Amniotic stem cell (primary cell): ENCODE data around the gene ARL5A.

Source experiments
- DNase-seq: peaks from one replicate; lab custom pipeline; 2025; lab: John Stamatoyannopoulos, UW

Gene ARL5A

GRCh38 chr2:151840216-151841046 lies 12.2 kb upstream of the ARL5A start:
- no peak for DNase-seq

- DNase-seq = no peak
These were observed 9.7 kb upstream of the ARL5A start for GRCh38 chr2:151837926-151838325.

GRCh38 chr2:151833984-151834383 lies 5.8 kb upstream of the ARL5A start:
- no peak for DNase-seq

- no peak for DNase-seq
These were observed 2.7 kb upstream of the ARL5A start for GRCh38 chr2:151830961-151831360.

- no peak for DNase-seq
These were observed 686 bp upstream of the ARL5A start for GRCh38 chr2:151828890-151829324.

DNA sequence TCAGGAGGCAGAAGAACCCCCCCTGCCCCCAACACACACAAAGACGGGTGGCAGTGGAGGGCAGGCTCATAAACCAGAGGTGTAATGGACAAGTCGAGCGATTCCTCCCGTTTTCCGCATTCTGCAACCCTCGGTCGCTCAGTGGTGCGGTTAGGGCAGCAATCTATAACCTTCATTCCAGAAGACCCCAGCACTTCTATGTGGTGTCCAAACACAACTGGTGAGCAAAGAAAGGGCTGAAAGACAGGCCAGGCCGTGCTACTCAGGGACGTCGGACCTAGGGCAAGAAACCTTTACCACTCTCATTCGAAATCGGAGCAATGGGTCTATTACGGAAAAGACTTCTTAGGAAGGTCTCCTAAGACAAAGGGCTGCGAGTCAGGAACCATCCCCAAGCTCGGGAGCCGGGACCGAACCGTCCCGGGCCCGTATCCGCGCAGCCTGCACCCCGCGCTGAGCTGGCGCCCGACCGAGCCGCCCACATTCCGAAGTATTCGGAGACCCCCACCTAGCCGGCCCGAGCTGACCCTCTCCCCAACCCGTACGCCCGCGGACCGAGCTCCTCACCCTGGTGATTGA lies 568 bp downstream of the ARL5A start:
- DNase-seq = no peak

DNA sequence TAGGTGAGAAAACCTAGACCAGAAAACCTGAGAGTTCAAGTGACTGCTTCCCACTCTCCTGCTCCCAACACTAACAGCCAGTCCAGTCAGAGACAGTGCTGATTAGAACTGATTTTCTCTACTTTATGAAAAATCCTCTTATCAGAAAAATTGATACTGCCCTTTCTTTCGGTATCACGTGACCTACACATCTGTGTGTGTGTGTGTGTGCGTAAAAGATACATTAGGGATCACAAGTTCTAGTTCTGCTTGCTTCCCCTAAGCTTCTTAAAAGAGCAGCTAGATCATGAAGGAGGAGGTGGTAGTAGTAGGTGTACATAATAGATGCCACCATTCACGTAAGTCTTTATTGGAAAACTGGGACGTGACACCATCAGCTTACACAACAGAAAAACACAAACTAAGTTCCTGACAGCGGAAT lies 1.5 kb downstream of the ARL5A start:
- DNase-seq = no peak

DNA sequence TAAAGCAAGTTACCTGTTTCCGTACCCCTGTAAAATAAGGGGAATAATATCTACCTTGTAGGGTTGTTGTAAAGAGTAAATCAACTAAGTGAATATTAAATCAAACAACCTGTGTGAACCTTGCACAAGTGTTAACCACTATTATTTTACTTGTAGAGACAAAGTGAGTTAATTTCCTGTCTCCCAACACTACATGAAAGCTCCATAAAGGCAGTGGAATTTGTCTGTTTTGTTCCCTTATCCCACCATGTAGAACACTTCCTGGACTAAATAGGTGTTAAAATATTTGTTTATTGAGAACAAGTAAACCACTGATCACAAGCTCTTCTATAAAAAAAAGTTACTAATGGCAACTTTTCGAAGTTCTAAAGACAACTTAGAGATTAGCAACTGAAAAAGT lies 3.3 kb downstream of the ARL5A start:
- no peak for DNase-seq

GRCh38 chr2:151823651-151824050 lies 4.6 kb downstream of the ARL5A start:
- DNase-seq = no peak

GRCh38 chr2:151819920-151820319 lies 8.3 kb downstream of the ARL5A start:
- DNase-seq = no peak

DNA sequence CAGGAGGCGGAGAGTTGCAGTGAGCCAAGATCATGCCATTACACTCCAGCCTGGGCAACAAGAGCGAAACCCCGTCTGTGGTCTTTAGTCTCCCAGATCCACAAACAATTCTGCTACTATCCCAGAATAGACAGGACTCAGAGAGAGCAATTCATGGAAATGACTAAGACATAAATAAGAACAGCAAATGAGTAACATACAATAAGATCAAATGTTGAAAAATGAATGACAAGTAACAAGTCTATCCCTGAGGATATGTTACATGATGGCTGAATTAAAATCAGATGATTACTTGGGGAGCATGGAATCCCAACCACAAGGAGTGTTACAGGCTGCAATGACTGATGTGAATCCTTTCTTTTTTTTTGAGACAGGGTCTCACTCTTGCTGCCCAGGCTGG lies 10.3 kb downstream of the ARL5A start:
- DNase-seq = no peak

GRCh38 chr2:151816843-151817242 lies 11.4 kb downstream of the ARL5A start:
- no peak for DNase-seq

GRCh38 chr2:151815821-151816489 lies 12.3 kb downstream of the ARL5A start:
- no peak for DNase-seq

GRCh38 chr2:151810489-151810888 lies 17.7 kb downstream of the ARL5A start:
- DNase-seq = no peak

DNA sequence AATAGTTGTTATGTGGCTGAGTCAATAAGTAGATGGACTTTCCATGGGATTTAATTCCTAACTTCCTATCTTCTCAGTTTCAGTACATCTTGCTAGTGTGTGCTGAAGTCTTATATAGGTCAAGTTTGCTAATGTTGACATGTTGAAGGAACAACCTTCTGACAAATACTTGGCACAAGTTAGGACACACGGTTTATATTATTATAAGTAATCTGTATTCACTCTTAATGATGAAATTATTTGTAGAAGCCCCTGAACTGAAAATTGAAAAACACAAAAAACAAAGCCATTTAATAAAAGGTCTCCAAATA lies 19.2 kb downstream of the ARL5A start:
- DNase-seq = no peak

DNA sequence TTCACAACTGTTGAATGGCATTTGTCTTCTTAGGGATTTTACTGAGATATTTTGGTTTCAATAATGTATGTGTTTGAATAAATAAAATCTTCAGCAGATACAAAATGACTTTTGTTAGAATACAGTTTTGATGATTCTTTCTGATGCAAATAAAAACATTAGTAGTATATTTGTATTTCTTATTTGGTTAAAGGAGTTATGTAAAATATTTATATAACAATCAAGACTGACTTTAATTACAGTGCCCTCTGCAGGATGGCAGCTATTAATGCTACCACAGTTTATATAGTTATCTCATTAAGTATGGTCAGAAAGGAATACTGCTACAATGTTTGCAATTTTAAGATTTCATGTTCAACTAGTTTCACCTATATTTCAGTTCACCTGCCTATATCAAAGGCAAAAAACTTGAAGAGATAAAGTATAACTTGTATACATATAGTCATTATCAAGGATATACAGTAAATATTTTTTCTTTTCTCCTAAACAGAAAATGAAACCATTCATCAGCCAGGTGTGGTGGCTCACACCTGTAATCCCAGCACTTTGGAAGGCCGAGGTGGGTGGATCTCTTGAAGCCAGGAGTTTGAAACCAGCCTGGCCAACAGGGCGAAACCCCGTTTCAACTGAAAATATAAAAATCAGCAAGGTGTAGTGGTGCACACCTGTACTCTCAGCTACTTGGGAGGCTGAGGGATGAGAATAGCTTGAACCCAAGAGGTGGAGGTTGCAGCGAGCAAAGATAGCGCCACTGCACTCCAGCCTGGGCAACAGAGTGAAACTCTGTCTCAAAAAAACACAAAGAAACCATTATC lies 19.8 kb downstream of the ARL5A start:
- DNase-seq = no peak

GRCh38 chr2:151805961-151806360 lies 22.3 kb downstream of the ARL5A start:
- no peak for DNase-seq

- no peak for DNase-seq
These were observed 22.9 kb downstream of the ARL5A start for GRCh38 chr2:151805343-151805742.

- no peak for DNase-seq
These were observed 24.4 kb downstream of the ARL5A start for GRCh38 chr2:151803811-151804210.

GRCh38 chr2:151802315-151802714 lies 25.9 kb downstream of the ARL5A start:
- DNase-seq = no peak

DNA sequence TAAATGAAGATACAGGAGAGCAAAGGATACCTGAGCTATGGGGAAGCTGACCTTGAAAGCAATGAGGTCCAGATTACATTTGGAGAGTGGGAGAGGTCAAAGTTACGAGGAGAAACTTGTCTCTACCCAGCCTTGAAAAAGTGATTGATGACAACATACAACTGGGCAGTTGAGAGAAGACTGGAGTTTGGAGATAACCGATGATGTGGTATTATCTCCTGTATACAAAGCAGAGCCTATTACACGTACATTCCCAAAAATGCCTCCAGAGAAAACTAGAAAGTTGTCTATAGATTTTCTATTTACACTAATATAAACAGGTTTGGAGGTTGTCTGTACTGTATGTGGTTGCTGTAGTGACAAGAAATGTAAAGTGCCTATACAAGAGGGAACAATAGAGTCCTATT lies 28.3 kb downstream of the ARL5A start:
- DNase-seq = no peak

DNA sequence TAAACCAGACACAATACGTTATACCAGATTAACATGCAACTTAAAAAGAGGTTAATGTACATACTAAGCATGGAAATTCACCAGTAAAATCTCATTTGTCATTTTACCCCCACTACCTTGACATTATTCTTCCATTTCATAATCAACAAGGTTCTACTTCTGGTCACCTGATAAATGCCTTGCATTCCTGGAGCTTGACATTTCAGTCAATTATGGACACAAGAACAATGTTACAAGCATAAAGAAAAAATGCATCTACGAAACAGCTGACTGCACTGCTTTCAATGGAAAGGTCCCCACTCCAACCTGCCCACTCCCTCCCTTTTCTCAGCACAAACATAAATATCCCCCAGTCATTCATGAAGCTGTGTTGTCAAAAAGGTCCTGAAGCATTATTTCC lies 31.4 kb downstream of the ARL5A start:
- no peak for DNase-seq
